Measurements from ENCODE around the gene TDRD7. TPM values are rescaled to one million over a fixed set of nuclear protein-coding genes. Genes with fewer than 3 reads are reported as not detected.
A peak's percentile ranks its signal among the peaks of the same experiment; 100 is the strongest.

The TDRD7 gene
- total RNA-seq, 1 donor from 2014 or later, result 7.9 TPM

- peaks cover 12% of the 10 kb centered on the region for H3K27me3 ChIP-seq (ENCODE audit: low read depth)
- H3K36me3 ChIP-seq, result no peaks in the 10 kb centered on the region
- H3K27ac ChIP-seq (replicated peaks), result peak overlapping the region; percentile 92
- TF ChIP-seq, protein P1, sequence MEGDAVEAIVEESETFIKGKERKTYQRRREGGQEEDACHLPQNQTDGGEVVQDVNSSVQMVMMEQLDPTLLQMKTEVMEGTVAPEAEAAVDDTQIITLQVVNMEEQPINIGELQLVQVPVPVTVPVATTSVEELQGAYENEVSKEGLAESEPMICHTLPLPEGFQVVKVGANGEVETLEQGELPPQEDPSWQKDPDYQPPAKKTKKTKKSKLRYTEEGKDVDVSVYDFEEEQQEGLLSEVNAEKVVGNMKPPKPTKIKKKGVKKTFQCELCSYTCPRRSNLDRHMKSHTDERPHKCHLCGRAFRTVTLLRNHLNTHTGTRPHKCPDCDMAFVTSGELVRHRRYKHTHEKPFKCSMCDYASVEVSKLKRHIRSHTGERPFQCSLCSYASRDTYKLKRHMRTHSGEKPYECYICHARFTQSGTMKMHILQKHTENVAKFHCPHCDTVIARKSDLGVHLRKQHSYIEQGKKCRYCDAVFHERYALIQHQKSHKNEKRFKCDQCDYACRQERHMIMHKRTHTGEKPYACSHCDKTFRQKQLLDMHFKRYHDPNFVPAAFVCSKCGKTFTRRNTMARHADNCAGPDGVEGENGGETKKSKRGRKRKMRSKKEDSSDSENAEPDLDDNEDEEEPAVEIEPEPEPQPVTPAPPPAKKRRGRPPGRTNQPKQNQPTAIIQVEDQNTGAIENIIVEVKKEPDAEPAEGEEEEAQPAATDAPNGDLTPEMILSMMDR (IDR thresholded peaks at IDR 0.05; ENCODE audit: borderline replicate concordance), result no peak
- H3K4me3 ChIP-seq, result peak overlapping the region; percentile 77
- H3K9me3 ChIP-seq (replicated peaks), result no peaks in the 10 kb centered on the region
- intact Hi-C loops (cut with micrococcal nuclease), result no loop called here
- H3K4me1 ChIP-seq, result peaks cover 80% of the 10 kb centered on the region
- no peak for DNase-seq
Observed at GRCh38 chr9:97503862-97504210, 91.9 kb downstream of the TDRD7 start.

- Histone ChIP-seq H3K4me1 (peaks cover 88% of the 10 kb centered on the region), H3K27ac (replicated peaks) (peak overlapping the region; percentile 92), H3K9me3 (replicated peaks) (no peaks in the 10 kb centered on the region), H3K36me3 (no peaks in the 10 kb centered on the region), H3K27me3 (ENCODE audit: low read depth) (peaks cover 12% of the 10 kb centered on the region), H3K4me3 (peak overlapping the region; percentile 77)
- DNase-seq, result no peak
- intact Hi-C loops (cut with micrococcal nuclease), result no loop called here
- TF ChIP-seq, protein P1 (IDR thresholded peaks at IDR 0.05; ENCODE audit: borderline replicate concordance), result no peak
Observed at GRCh38 chr9:97504381-97505216, 92.7 kb downstream of the TDRD7 start.

DNA sequence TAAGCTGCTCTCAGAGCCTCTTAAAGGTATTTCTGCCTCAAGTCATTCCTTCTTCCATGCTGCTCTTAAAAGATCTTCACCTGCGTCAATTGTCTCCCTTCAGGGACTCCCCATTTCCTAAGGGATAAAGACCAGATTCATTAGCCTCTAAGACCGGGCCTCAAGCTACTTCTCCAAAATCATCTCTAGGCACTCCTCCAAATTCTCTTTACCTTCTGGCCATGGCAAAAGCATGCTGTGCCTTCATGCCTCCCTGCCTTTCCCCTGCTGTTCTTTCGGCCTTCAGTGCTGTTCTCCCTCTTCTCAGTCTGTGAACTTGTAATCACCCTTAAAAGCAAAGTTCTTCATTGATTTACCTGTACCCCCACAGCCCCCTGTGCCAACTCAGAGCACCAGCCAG, 93.9 kb downstream of the TDRD7 start:
- Histone ChIP-seq H3K9me3 (replicated peaks) (no peaks in the 10 kb centered on the region), H3K27me3 (ENCODE audit: low read depth) (peaks cover 12% of the 10 kb centered on the region), H3K4me1 (peaks cover 88% of the 10 kb centered on the region), H3K27ac (replicated peaks) (peak overlapping the region; percentile 92), H3K36me3 (no peaks in the 10 kb centered on the region), H3K4me3 (peak overlapping the region; percentile 7)
- intact Hi-C loops (cut with micrococcal nuclease), result no loop called here
- no peak for DNase-seq
- TF ChIP-seq, protein P1 (IDR thresholded peaks at IDR 0.05; ENCODE audit: borderline replicate concordance), result no peak

DNA sequence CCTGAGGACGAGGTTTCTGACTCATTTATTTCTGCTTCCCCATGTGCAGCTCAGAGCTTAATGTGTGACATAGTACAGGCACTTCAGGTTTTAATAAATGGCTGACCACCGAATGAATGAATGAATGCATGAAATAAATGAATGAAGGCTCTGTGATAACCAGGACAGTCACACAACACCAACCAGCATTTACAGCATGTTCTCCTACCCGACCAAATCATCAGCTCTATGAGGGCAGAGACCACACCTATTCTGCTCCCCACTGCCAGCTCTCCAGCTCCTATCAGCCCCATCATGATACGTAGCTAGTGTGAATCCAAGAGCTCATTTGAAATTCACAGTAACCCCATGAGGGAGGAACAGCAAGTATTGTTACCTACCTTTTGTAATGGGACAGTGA, 94.4 kb downstream of the TDRD7 start:
- intact Hi-C loops (cut with micrococcal nuclease), result no loop called here
- no peak for DNase-seq
- H3K4me3 ChIP-seq, result no peak overlapping the region
- no peak overlapping the region for H3K27ac ChIP-seq (replicated peaks)
- no peaks in the 10 kb centered on the region for H3K36me3 ChIP-seq
- TF ChIP-seq, protein P1 (IDR thresholded peaks at IDR 0.05; ENCODE audit: borderline replicate concordance), result no peak
- H3K4me1 ChIP-seq, result peaks cover 89% of the 10 kb centered on the region
- H3K9me3 ChIP-seq (replicated peaks), result no peaks in the 10 kb centered on the region
- peaks cover 12% of the 10 kb centered on the region for H3K27me3 ChIP-seq (ENCODE audit: low read depth)

DNA sequence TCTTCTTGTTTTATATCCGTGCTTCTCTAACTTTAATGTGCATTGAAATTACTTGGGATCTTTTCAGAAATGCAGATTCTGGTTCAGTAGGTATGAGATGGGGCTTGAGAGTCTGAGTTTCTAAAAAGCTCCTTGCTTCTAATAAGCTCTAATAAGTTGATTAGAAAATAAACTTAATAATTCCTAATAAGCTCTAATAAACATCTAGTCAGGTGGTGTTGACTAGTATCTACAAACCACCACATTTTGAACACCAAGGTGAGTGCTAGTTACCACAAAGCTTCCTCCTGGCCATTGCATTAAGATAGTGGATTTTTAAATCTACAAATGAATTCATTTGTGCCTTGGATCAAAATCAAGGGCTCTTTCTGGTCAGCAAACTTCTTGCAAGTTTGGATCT, 94.9 kb downstream of the TDRD7 start:
- peaks cover 5% of the 10 kb centered on the region for H3K36me3 ChIP-seq
- no peak overlapping the region for H3K27ac ChIP-seq (replicated peaks)
- H3K4me3 ChIP-seq, result no peak overlapping the region
- H3K27me3 ChIP-seq (ENCODE audit: low read depth), result peaks cover 12% of the 10 kb centered on the region
- no peaks in the 10 kb centered on the region for H3K9me3 ChIP-seq (replicated peaks)
- intact Hi-C loops (cut with micrococcal nuclease), result no loop called here
- TF ChIP-seq, protein P1 (IDR thresholded peaks at IDR 0.05; ENCODE audit: borderline replicate concordance), result no peak
- peaks cover 92% of the 10 kb centered on the region for H3K4me1 ChIP-seq
- no peak for DNase-seq
